Calu3 (cell line): Measurements from ENCODE around the gene ENPP5. TPM values are rescaled to one million over a fixed set of nuclear protein-coding genes. Genes with fewer than 3 reads are reported as not detected.
A peak's percentile ranks its signal among the peaks of the same experiment; 100 is the strongest.
"Not testable (repeated sequence)": the region's sequence is repeated elsewhere in the genome, so short reads cannot be mapped to it uniquely, and the experiment has no call there.

ENCODE experiments used
- BruUV-seq: library from RNA; stranded (reverse); fragments of 400-500 nt; replicated peaks from 2 replicates; lab custom pipeline; 2021; lab: Mats Ljungman, UMichigan
- CTCF ChIA-PET: fragments of 300-600 bp; sonication (Branson Sonifier 250); formaldehyde crosslinking; loops from one replicate; lab custom pipeline; 2022; ENCODE audit warnings: antibody characterized with exemption; lab: Charles Lee
- DNase-seq: peaks from one replicate; pipeline ENCODE4 v3.0.0; 2022
- H3K27ac Mint-ChIP-seq: one replicate; pipeline ENCODE4 v1.8.0; 2022; ENCODE audit warnings: mixed read lengths; ENCODE audit not compliant: unreplicated experiment
- H3K27me3 Mint-ChIP-seq: one replicate; pipeline ENCODE4 v1.8.0; 2022; ENCODE audit warnings: mixed read lengths; ENCODE audit not compliant: unreplicated experiment
- H3K36me3 Mint-ChIP-seq: one replicate; pipeline ENCODE4 v1.8.0; 2022; ENCODE audit warnings: mild to moderate bottlenecking, moderate library complexity, mixed read lengths; ENCODE audit not compliant: insufficient read depth, unreplicated experiment
- H3K4me1 Mint-ChIP-seq: one replicate; pipeline ENCODE4 v1.8.0; 2022; ENCODE audit warnings: mild to moderate bottlenecking, low read depth, mixed read lengths; ENCODE audit not compliant: unreplicated experiment
- H3K4me3 Mint-ChIP-seq: one replicate; pipeline ENCODE4 v1.8.0; 2022; ENCODE audit warnings: mild to moderate bottlenecking, low read depth, moderate library complexity, mixed read lengths; ENCODE audit not compliant: unreplicated experiment
- H3K9me3 Mint-ChIP-seq: one replicate; pipeline ENCODE4 v1.8.0; 2022; ENCODE audit warnings: low read depth, mixed read lengths; ENCODE audit not compliant: unreplicated experiment
- intact Hi-C: fragments of 100-400 bp; cut with micrococcal nuclease; formaldehyde crosslinking; loops from one replicate; pipeline ENCODE4 v1.10.0; 2022; ENCODE audit not compliant: unreplicated experiment
- total RNA-seq: library from RNA; stranded (reverse); gene quantifications from 2 replicates; pipeline ENCODE4 v1.2.3, GENCODE V29; 2022
- TF ChIP-seq, protein P1 (sequence below): fragments of 200-600 bp; IDR thresholded peaks from one replicate; pipeline ENCODE4 v1.8.0; 2022; ENCODE audit warnings: antibody characterized with exemption; ENCODE audit not compliant: unreplicated experiment

The ENPP5 gene
- total RNA-seq, 1 experiment from 2014 or later: 17.3 TPM

DNA sequence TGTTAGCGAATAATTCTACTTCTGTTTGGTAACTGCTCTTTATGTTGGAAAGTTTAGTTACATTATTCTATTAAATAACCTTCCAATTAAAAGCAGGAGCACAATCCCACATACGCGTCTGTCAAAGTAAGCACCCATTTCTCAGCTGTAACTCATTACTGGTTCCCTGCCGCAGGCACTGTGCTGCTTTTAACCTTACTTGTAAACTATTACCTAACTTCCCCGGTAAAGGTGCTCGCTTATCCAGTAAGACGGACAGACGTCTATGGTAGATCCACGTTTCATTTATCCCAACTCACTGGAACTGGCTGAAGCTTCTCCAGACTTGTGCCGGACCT, 41.5 kb downstream of the ENPP5 start:
- H3K4me1 Mint-ChIP-seq: peaks cover 9% of the 10 kb centered on the region
- intact Hi-C loops: loop anchor here (2.0 kb wide), 1 partner anchor 38 kb away; no protein-coding TSS in a partner anchor
- H3K27me3 Mint-ChIP-seq: no peaks in the 10 kb centered on the region
- BruUV-seq: no TSS peak
- no peak for DNase-seq
- CTCF ChIA-PET: interaction anchor here (0.8 to 1.8 kb wide), 6 partner anchors 10 to 281 kb away, joined by 3 to 11 read pairs (median 3); partner anchors contain the start of gene ENPP5
- peak overlapping the region; percentile 58 for H3K27ac Mint-ChIP-seq
- no peaks in the 10 kb centered on the region for H3K9me3 Mint-ChIP-seq
- H3K36me3 Mint-ChIP-seq: peaks cover 16% of the 10 kb centered on the region
- H3K4me3 Mint-ChIP-seq: peak overlapping the region; percentile 88
- TF ChIP-seq, protein P1, sequence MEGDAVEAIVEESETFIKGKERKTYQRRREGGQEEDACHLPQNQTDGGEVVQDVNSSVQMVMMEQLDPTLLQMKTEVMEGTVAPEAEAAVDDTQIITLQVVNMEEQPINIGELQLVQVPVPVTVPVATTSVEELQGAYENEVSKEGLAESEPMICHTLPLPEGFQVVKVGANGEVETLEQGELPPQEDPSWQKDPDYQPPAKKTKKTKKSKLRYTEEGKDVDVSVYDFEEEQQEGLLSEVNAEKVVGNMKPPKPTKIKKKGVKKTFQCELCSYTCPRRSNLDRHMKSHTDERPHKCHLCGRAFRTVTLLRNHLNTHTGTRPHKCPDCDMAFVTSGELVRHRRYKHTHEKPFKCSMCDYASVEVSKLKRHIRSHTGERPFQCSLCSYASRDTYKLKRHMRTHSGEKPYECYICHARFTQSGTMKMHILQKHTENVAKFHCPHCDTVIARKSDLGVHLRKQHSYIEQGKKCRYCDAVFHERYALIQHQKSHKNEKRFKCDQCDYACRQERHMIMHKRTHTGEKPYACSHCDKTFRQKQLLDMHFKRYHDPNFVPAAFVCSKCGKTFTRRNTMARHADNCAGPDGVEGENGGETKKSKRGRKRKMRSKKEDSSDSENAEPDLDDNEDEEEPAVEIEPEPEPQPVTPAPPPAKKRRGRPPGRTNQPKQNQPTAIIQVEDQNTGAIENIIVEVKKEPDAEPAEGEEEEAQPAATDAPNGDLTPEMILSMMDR: no peak

DNA sequence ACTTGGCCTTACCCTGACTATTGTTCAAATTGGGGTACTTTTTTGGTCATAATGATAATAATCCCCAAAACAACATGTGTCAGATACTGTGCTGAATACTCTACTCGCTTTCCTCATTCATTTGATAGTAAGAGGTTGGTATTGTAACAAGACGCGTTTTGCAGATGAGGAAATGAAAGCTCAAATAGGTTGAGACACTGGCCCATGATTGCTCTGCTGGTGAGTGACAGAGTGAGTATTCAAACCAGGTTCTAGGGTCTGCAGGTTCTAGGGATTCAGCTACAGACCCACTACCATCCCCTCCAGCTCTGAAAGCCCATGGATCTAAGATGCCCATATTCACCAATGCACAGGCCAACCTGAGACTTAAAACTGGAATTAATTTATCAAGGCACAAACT, 42.3 kb downstream of the ENPP5 start:
- Mint-ChIP-seq H3K27me3 (no peaks in the 10 kb centered on the region), H3K4me1 (peaks cover 9% of the 10 kb centered on the region), H3K27ac (no peak overlapping the region), H3K36me3 (peaks cover 16% of the 10 kb centered on the region), H3K9me3 (no peaks in the 10 kb centered on the region), H3K4me3 (peak overlapping the region; percentile 88)
- TF ChIP-seq, protein P1: no peak
- no peak for DNase-seq
- CTCF ChIA-PET: interaction anchor here (1.1 to 1.8 kb wide), 3 partner anchors 9 to 38 kb away, joined by 3 to 11 read pairs (median 5); no protein-coding TSS in a partner anchor
- intact Hi-C loops: loop anchor here (2.0 kb wide), 1 partner anchor 38 kb away; no protein-coding TSS in a partner anchor
- no TSS peak for BruUV-seq

- H3K4me1 Mint-ChIP-seq: peaks cover 26% of the 10 kb centered on the region
- H3K36me3 Mint-ChIP-seq, BruUV-seq, intact Hi-C loops, H3K27me3 Mint-ChIP-seq, DNase-seq, H3K27ac Mint-ChIP-seq, H3K9me3 Mint-ChIP-seq, H3K4me3 Mint-ChIP-seq: not testable (repeated sequence)
- CTCF ChIA-PET: interaction anchor here (0.8 kb wide), 1 partner anchor 9 kb away, joined by 3 read pairs; no protein-coding TSS in a partner anchor
Measured at GRCh38 chr6:46119679-46120078, 51.1 kb downstream of the ENPP5 start.

- Mint-ChIP-seq H3K27ac (no peak overlapping the region), H3K4me1 (peaks cover 35% of the 10 kb centered on the region), H3K4me3 (no peak overlapping the region), H3K27me3 (no peaks in the 10 kb centered on the region), H3K36me3 (no peaks in the 10 kb centered on the region), H3K9me3 (no peaks in the 10 kb centered on the region)
- no peak for DNase-seq
- CTCF ChIA-PET: interaction anchor here (0.8 kb wide), 1 partner anchor 10 kb away, joined by 3 read pairs; no protein-coding TSS in a partner anchor
- intact Hi-C loops: no loop called here
- BruUV-seq: no TSS peak
- TF ChIP-seq, protein P1: no peak
Measured at GRCh38 chr6:46118836-46119235, 51.9 kb downstream of the ENPP5 start.

DNA sequence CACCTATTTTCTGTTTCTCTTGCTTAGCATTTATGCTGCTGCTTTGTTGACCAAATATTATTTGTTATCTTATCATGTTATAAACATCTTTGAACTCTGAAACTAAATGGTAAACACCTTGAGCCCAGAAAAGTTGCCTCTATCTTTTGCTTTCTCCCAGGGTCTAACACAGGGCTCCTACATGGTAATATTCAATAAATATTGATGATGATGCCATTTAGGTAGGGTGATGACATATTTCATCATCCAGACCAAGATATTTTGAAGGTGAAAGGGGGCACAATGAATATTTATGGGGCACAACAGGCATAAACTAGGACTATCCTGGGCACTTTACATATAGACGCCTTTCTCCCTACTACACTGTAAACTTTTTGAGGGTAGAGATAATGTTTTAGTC, 52.6 kb downstream of the ENPP5 start:
- TF ChIP-seq, protein P1: no peak
- intact Hi-C loops: no loop called here
- H3K36me3 Mint-ChIP-seq: no peaks in the 10 kb centered on the region
- H3K9me3 Mint-ChIP-seq: no peaks in the 10 kb centered on the region
- BruUV-seq: no TSS peak
- CTCF ChIA-PET: no interaction called here
- DNase-seq: no peak
- peaks cover 42% of the 10 kb centered on the region for H3K4me1 Mint-ChIP-seq
- no peak overlapping the region for H3K27ac Mint-ChIP-seq
- H3K27me3 Mint-ChIP-seq: no peaks in the 10 kb centered on the region
- H3K4me3 Mint-ChIP-seq: no peak overlapping the region
